Ovary (tissue), 10 donors: ENCODE measurements around the gene MS4A14. TPM values are rescaled to one million over a fixed set of nuclear protein-coding genes. Genes with fewer than 3 reads are reported as not detected.

Experiments
- DNase-seq, 5 donors: peaks; one replicate each; pipeline ENCODE4 v3.0.0-alpha.2; 2019 to 2020
- H3K27ac ChIP-seq, 2 donors: fragments of 200-600 bp; one replicate each; pipeline versions ENCODE4 v1.5.1 to v1.8.0; 2019 to 2022
- H3K27me3 ChIP-seq: fragments of 200-600 bp; one replicate; pipeline ENCODE4 v1.8.0; 2022
- H3K36me3 ChIP-seq: fragments of 200-600 bp; sonication (generic); one replicate; pipeline ENCODE4 v1.5.1; 2019
- H3K4me1 ChIP-seq: one replicate; pipeline ENCODE4 v1.8.1; 2013; ENCODE audit warnings: mild to moderate bottlenecking, moderate library complexity; ENCODE audit not compliant: insufficient read depth
- H3K4me3 ChIP-seq: fragments of 200-600 bp; sonication (generic); one replicate; pipeline ENCODE4 v1.5.1; 2017
- H3K9me3 ChIP-seq, 2 donors: fragments of 200-600 bp in 1 of 2; sonication (generic) in 1 of 2; one replicate each; pipeline versions ENCODE4 v1.5.1 to v1.8.1; 2013 to 2019; ENCODE audit warnings: mild to moderate bottlenecking in 1 of 2, moderate library complexity in 1 of 2
- EP300 ChIP-seq: sonication (generic); formaldehyde crosslinking; IDR thresholded peaks from one replicate; pipeline ENCODE4 v1.6.1; 2017; ENCODE audit warnings: antibody characterized with exemption
- POLR2A ChIP-seq: fragments of 450-650 bp; IDR thresholded peaks from one replicate; pipeline ENCODE4 v1.6.1; 2017; ENCODE audit warnings: antibody characterized with exemption, mild to moderate bottlenecking, moderate library complexity
- WGBS, 3 donors: extraction: QIAGEN DNeasy Blood & Tissue Kit in 1 of 3; methylation state at CpG; one replicate each; pipeline versions ENCODE4 v1.1.5 to v1.1.7; 2013 to 2017; 5-methylcytosine and 5-hydroxymethylcytosine counted together
- intact Hi-C, 4 donors: fragments of 100-400 bp; cut with DNase I; formaldehyde crosslinking; loops; one replicate each; pipeline versions ENCODE4 v1.11.0 to v1.15.1; 2022 to 2023
- long read RNA-seq, 3 donors: library from polyadenylated mRNA in 2 of 3; unstranded in 2 of 3; transcript quantifications; one replicate each; pipeline ENCODE4 v2.0.0 and lab custom pipeline, GENCODE V29; 2021 to 2026
- polyA plus RNA-seq, 2 donors: library from polyadenylated mRNA; stranded (reverse); fragments of 200-250 nt in 1 of 2; fragments of 350-450 nt in 1 of 2; fragmentation: Illumina TruSeq in 1 of 2; extraction: RNeasy Lipid Tissue Mini Kit (QIAGEN cat#74804) in 1 of 2; gene quantifications; one replicate each; pipeline ENCODE4 v1.2.3, GENCODE V29; 2013 to 2014
- total RNA-seq, 7 donors: library from RNA; depleted of rRNA in 2 of 7; stranded (reverse); fragments of >200 nt in 2 of 7; fragmentation: NEBNext Ultra II Directional in 3 of 7; extraction: Animal tissue kit (Norgen Biotek cat#: 25700) in 3 of 7; gene quantifications; one replicate each; pipeline versions ENCODE4 v1.1.0 to v1.2.4, GENCODE V29; 2016 to 2023
- TF ChIP-seq, protein P1 (sequence below), 3 donors: fragments of 450-650 bp in 2 of 3; fragments of 200-600 bp in 1 of 3; IDR thresholded peaks; one replicate each; pipeline versions ENCODE4 v1.5.1 to v1.8.0; 2016 to 2022; ENCODE audit warnings: antibody characterized with exemption in 3 of 3, mild to moderate bottlenecking in 1 of 3
- donor health status: DM: no; HTN: no; CAD: no; lungs with moderate emphysema.
- donor health status: DM: no; HTN: no; CAD: no.
- donor health status: Bipolar disorder and iron deficiency.
- donor health status: DM: yes; HTN: yes; CAD: no.
- donor health status: DM: no; HTN: no; CAD: no.
- donor health status: DM: yes; HTN: yes; CAD: no.

Gene MS4A14, protein sequence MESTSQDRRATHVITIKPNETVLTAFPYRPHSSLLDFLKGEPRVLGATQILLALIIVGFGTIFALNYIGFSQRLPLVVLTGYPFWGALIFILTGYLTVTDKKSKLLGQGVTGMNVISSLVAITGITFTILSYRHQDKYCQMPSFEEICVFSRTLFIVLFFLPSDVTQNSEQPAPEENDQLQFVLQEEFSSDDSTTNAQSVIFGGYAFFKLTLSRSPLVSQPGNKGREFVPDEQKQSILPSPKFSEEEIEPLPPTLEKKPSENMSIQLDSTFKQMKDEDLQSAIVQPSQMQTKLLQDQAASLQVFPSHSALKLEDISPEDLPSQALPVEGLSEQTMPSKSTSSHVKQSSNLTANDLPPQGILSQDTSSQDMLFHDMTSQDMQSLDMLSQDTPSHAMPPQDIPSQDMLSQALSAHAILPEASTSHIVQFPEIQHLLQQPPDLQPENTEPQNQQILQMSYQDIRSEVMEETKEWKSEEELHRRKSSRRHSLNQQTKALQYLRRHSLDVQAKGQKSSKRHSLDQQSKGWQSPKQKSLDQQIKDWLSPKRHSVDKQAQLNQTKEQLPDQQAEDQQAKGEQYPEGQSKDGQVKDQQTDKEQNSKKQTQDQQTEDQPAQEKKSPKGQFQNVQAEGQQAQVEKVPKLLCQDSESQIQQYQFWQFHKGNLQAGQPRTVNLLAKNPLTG
- total RNA-seq (1 to 10 TPM in 2 of 7 donors, under 1 TPM in 5; 0.10 to 1.3 (median 0.82) TPM), polyA plus RNA-seq (1 to 10 TPM in 1 of 2 donors, under 1 TPM in 1; 0.22 to 2.1 TPM)
- long read RNA-seq, donor 1, partial matches to known transcripts: 0 of 2 reads
- long read RNA-seq, donor 1, other reads (novel, unspliced or antisense): 2 of 2 reads
- long read RNA-seq, donor 2: 0 reads
- long read RNA-seq, donor 3, partial matches to known transcripts: 0 of 2 reads
- long read RNA-seq, donor 3, other reads (novel, unspliced or antisense): 2 of 2 reads

DNA sequence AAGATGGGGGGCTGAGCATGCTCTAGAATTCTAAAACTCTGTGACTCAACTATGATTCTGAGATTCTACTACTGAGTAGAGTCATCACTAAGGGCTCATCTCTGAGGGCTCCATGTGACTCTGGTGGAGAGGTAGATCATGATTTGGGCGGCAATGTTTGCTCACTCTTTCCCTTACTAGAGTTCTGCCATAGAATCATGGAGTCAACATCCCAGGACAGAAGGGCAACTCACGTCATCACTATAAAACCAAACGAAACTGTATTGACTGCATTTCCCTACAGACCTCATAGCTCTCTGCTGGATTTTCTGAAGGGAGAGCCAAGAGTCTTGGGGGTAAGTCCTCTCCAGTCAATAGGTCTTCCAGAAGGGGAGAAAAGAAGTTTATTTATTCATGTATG lies at the start of gene MS4A14:
Gene MS4A14 (plus strand): TSS at position 78 of the 400 bp plus-strand sequence. CDS start 120 bp downstream, at position 198.
- H3K27me3 ChIP-seq: no peaks in the 10 kb centered on the region
- intact Hi-C loops: no loop called here
- no peak for DNase-seq
- TF ChIP-seq, protein P1, sequence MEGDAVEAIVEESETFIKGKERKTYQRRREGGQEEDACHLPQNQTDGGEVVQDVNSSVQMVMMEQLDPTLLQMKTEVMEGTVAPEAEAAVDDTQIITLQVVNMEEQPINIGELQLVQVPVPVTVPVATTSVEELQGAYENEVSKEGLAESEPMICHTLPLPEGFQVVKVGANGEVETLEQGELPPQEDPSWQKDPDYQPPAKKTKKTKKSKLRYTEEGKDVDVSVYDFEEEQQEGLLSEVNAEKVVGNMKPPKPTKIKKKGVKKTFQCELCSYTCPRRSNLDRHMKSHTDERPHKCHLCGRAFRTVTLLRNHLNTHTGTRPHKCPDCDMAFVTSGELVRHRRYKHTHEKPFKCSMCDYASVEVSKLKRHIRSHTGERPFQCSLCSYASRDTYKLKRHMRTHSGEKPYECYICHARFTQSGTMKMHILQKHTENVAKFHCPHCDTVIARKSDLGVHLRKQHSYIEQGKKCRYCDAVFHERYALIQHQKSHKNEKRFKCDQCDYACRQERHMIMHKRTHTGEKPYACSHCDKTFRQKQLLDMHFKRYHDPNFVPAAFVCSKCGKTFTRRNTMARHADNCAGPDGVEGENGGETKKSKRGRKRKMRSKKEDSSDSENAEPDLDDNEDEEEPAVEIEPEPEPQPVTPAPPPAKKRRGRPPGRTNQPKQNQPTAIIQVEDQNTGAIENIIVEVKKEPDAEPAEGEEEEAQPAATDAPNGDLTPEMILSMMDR (IDR thresholded peaks at IDR 0.05): no peak
- TF ChIP-seq EP300: no peak
- no peak for TF ChIP-seq POLR2A
- no peaks in the 10 kb centered on the region for H3K4me1 ChIP-seq
- no peaks in the 10 kb centered on the region for H3K36me3 ChIP-seq
- no peaks in the 10 kb centered on the region for H3K9me3 ChIP-seq
- H3K27ac ChIP-seq: no peak within 1 kb of the TSS
- 68 to 71% (median 69%) methylated on average over 3 of the region's 3 CpGs for WGBS, 3 donors
- H3K4me3 ChIP-seq: no peak within 1 kb of the TSS

DNA sequence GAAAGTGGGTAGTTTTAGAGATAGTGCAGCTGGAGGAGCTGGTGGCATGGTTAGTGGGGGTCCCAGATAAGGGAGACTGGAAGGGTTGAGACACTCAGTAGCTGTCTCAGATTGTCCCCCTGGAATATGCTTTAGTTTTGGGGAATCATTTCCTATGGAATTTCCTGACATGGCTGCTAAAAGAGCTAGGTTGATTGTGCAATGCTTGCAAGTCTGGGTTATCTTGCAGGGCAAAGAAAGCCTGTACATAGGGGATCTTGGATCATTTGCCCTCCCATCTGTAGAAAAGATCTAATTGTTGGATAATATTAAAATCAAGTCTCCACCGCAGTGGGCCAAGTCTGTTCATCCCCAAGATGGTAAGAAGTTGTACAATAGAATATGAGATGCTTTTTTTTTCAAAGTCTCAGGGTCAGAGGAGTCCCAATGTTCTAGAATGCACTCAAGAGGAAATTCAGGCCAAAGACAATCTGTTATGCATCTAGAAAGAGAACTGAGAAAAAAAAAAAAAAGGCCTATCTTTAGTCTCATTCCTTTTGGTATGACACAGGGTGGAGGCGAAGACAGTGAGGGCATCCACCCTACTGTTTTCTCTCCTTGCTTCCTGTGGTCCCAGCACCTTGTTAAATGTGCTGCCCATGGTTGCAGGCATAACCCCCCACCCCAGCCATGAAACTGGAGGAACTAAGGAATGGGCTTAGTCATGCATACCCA lies 49.0 kb upstream of the MS4A14 start:
- 87 to 95% (median 92%) methylated on average over 2 of the region's 2 CpGs for WGBS, 3 donors
- intact Hi-C loops: no loop called here
- no peak for DNase-seq
- H3K36me3 ChIP-seq: no peaks in the 10 kb centered on the region
- no peaks in the 10 kb centered on the region for H3K9me3 ChIP-seq
- H3K4me3 ChIP-seq: no peak overlapping the region
- H3K27me3 ChIP-seq: no peaks in the 10 kb centered on the region
- H3K4me1 ChIP-seq: no peaks in the 10 kb centered on the region
- no peak overlapping the region for H3K27ac ChIP-seq
- TF ChIP-seq EP300: no peak
- no peak for TF ChIP-seq POLR2A
- TF ChIP-seq, protein P1 (IDR thresholded peaks at IDR 0.05): no peak

DNA sequence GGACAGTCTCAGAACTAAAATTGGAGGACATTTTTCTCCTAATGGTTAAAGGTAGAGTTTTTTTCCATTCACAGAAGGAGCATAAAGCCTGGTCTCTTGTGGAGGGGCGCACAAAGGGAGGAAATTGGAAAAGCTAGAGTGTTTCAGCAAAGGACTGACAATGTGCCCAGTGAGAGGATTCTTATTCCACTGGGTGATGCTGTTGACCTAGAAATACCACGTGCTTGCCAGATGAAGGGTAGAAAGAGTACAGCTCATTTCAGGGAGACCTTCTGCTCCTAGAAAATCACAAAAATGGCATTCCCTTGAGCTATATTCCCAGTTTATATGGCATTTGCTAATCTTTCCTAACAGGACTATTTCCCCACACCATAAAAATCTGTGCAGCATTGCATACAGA lies 48.1 kb upstream of the MS4A14 start:
- TF ChIP-seq EP300 (no peak), POLR2A (no peak)
- TF ChIP-seq, protein P1 (IDR thresholded peaks at IDR 0.05): no peak
- H3K27ac ChIP-seq: no peak overlapping the region
- no peaks in the 10 kb centered on the region for H3K4me1 ChIP-seq
- intact Hi-C loops: no loop called here
- H3K4me3 ChIP-seq: no peak overlapping the region
- no peaks in the 10 kb centered on the region for H3K36me3 ChIP-seq
- H3K9me3 ChIP-seq: no peaks in the 10 kb centered on the region
- DNase-seq: no peak
- no peaks in the 10 kb centered on the region for H3K27me3 ChIP-seq
- WGBS, 3 donors: 59 to 69% (median 61%) methylated on average over 2 of the region's 2 CpGs

DNA sequence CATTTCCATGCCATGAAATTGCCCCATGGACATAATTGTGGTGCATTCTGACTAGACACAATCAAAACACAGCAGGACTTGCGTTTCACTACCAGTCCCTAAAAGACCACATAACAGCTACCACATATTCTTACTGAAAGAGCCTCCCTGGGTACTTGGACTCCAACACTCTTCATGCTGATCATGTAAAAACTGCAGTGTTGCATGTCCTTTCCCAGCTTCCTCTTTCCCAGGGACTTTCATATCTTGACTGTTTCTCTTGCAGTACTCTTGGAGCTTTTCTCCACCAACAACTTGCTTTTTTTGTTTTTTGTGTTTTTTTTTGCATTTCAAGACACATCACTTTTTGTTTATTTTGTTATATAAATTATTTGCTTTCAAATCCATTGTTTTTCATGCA lies 46.3 kb upstream of the MS4A14 start:
- Histone ChIP-seq H3K4me3 (no peak overlapping the region), H3K36me3 (no peaks in the 10 kb centered on the region), H3K9me3 (no peaks in the 10 kb centered on the region), H3K27me3 (no peaks in the 10 kb centered on the region), H3K27ac (no peak overlapping the region), H3K4me1 (no peaks in the 10 kb centered on the region)
- TF ChIP-seq EP300: no peak
- no peak for TF ChIP-seq POLR2A
- TF ChIP-seq, protein P1 (IDR thresholded peaks at IDR 0.05): no peak
- WGBS, 3 donors: 84 to 96% (median 96%) methylated on average over 1 of the region's 1 CpG
- intact Hi-C loops: no loop called here
- no peak for DNase-seq
